Peyer's patch (tissue), 4 donors: ENCODE data around the gene USH2A.

Source experiments
- CTCF ChIP-seq, 6 experiments: fragments of 450-650 bp in 4 of 6; fragments of 200-600 bp in 2 of 6; sonication (generic) in 1 of 6; IDR thresholded peaks; one replicate each; pipeline ENCODE4 v1.5.1; 2017 to 2019; ENCODE audit warnings: antibody characterized with exemption in 6 of 6, mild to moderate bottlenecking in 3 of 6, moderate library complexity in 1 of 6
- POLR2A ChIP-seq, 2 donors: fragments of 450-650 bp; IDR thresholded peaks; one replicate each; pipeline ENCODE4 v1.5.1; 2017; ENCODE audit warnings: antibody characterized with exemption in 2 of 2, mild to moderate bottlenecking in 2 of 2, moderate library complexity in 2 of 2

- TF ChIP-seq CTCF (IDR thresholded peaks at IDR 0.05) (no peak), POLR2A (IDR thresholded peaks at IDR 0.05) (no peak)
Observed at GRCh38 chr1:216014086-216014485, 409.2 kb downstream of the USH2A start.
